IMR-90 (cell line): ENCODE measurements around the gene PIGZ. TPM values are rescaled to one million over a fixed set of nuclear protein-coding genes. Genes with fewer than 3 reads are reported as not detected.
A peak's percentile ranks its signal among the peaks of the same experiment; 100 is the strongest.

Experiments used
- ATAC-seq: fragments of 200-7000 bp; cut with Tn5 transposase; 2 replicates; pipeline ENCODE4 v1.9.1; 2020; ENCODE audit warnings: low read depth, mild to moderate bottlenecking, moderate library complexity
- BruUV-seq: library from RNA; stranded (reverse); fragments of 400-500 nt; replicated peaks from 2 replicates; lab custom pipeline; 2021; lab: Mats Ljungman, UMichigan
- CTCF ChIA-PET: fragments of 300-600 bp; formaldehyde crosslinking; extraction: SDS; loops from one replicate; lab custom pipeline; 2021; ENCODE audit warnings: antibody characterized with exemption; lab: Yijun Ruan, JAX
- POLR2A ChIA-PET: fragments of 300-600 bp; sonication (Branson Sonifier 250); formaldehyde crosslinking; loops from one replicate; lab custom pipeline; 2022; ENCODE audit warnings: antibody characterized with exemption; ENCODE audit not compliant: unreplicated experiment; lab: Charles Lee
- DNase-seq: peaks from one replicate; pipeline ENCODE4 v3.0.0; 2013
- H2AFZ ChIP-seq: replicated peaks from 2 replicates; pipeline ENCODE3; 2013; ENCODE audit warnings: low read length, mild to moderate bottlenecking; ENCODE audit not compliant: poor library complexity
- H2AK5ac ChIP-seq: 2 replicates; pipeline ENCODE4 v1.6.1; 2013; ENCODE audit warnings: low read depth, low read length, inconsistent platforms
- H2AK9ac ChIP-seq: replicated peaks from 2 replicates; pipeline ENCODE3; 2013; ENCODE audit warnings: mild to moderate bottlenecking, low read depth, low read length, moderate library complexity; ENCODE audit not compliant: poor library complexity
- H2BK120ac ChIP-seq: 2 replicates; pipeline ENCODE4 v1.6.1; 2013; ENCODE audit warnings: low read depth, low read length, inconsistent platforms
- H2BK15ac ChIP-seq: 3 replicates; pipeline ENCODE4 v1.6.1; 2013; ENCODE audit warnings: low read depth, low read length, inconsistent platforms
- H2BK20ac ChIP-seq: 2 replicates; pipeline ENCODE4 v1.6.1; 2013; ENCODE audit warnings: low read depth, mild to moderate bottlenecking, inconsistent platforms, low read length, moderate library complexity
- H2BK5ac ChIP-seq: 2 replicates; pipeline ENCODE4 v1.6.1; 2013; ENCODE audit warnings: mild to moderate bottlenecking, low read depth, low read length, inconsistent platforms; ENCODE audit not compliant: poor library complexity, severe bottlenecking
- H3K14ac ChIP-seq: replicated peaks from 2 replicates; pipeline ENCODE4 v1.6.1; 2013; ENCODE audit warnings: low read depth, low read length, inconsistent platforms
- H3K18ac ChIP-seq: 2 replicates; pipeline ENCODE4 v1.6.1; 2013; ENCODE audit warnings: low read depth, low read length, control low read depth
- H3K23ac ChIP-seq: 2 replicates; pipeline ENCODE4 v1.6.1; 2013; ENCODE audit warnings: low read depth, low read length, inconsistent platforms
- H3K27ac ChIP-seq: 2 replicates; pipeline ENCODE4 v1.5.1; 2013; ENCODE audit warnings: mild to moderate bottlenecking, control low read depth, low read length; ENCODE audit not compliant: insufficient read depth
- H3K27me3 ChIP-seq: 2 replicates; pipeline ENCODE4 v1.6.1; 2013; ENCODE audit warnings: low read length; ENCODE audit not compliant: control insufficient read depth, insufficient read depth
- H3K36me3 ChIP-seq: 2 replicates; pipeline ENCODE4 v1.6.1; 2013; ENCODE audit warnings: low read length, mixed read lengths; ENCODE audit not compliant: control insufficient read depth, insufficient read depth
- H3K4ac ChIP-seq: 2 replicates; pipeline ENCODE4 v1.6.1; 2013; ENCODE audit warnings: low read depth, low read length, inconsistent platforms
- H3K4me1 ChIP-seq: 2 replicates; pipeline ENCODE4 v1.6.1; 2013; ENCODE audit warnings: low read length, mixed read lengths; ENCODE audit not compliant: control insufficient read depth, insufficient read depth
- H3K4me2 ChIP-seq: 2 replicates; pipeline ENCODE4 v1.6.1; 2013; ENCODE audit warnings: low read depth, mild to moderate bottlenecking, control low read depth, low read length, moderate library complexity
- H3K4me3 ChIP-seq: 2 replicates; pipeline ENCODE4 v1.5.1; 2013; ENCODE audit warnings: low read depth, mild to moderate bottlenecking, control low read depth, low read length, moderate library complexity; ENCODE audit not compliant: insufficient read depth
- H3K56ac ChIP-seq: 2 replicates; pipeline ENCODE4 v1.6.1; 2013; ENCODE audit warnings: low read length, inconsistent platforms; ENCODE audit not compliant: insufficient read depth; ENCODE audit errors: extremely low read depth
- H3K79me1 ChIP-seq, 2 experiments: 2 replicates each; pipeline ENCODE4 v1.6.1; 2013; ENCODE audit warnings: low read length in 2 of 2, inconsistent platforms in 1 of 2, low read depth in 1 of 2
- H3K9ac ChIP-seq: 2 replicates; pipeline ENCODE4 v1.6.1; 2013; ENCODE audit warnings: low read depth, low read length, control low read depth
- H3K9me1 ChIP-seq: 2 replicates; pipeline ENCODE4 v1.6.1; 2013; ENCODE audit warnings: low read length, inconsistent platforms; ENCODE audit not compliant: insufficient read depth
- H3K9me3 ChIP-seq: 2 replicates; pipeline ENCODE4 v1.6.1; 2013; ENCODE audit warnings: low read length; ENCODE audit not compliant: control insufficient read depth, insufficient read depth
- H4K20me1 ChIP-seq: 2 replicates; pipeline ENCODE4 v1.6.1; 2013; ENCODE audit warnings: low read length, inconsistent platforms; ENCODE audit not compliant: insufficient read depth
- H4K5ac ChIP-seq: 2 replicates; pipeline ENCODE4 v1.6.1; 2013; ENCODE audit warnings: mild to moderate bottlenecking, low read depth, low read length, control low read depth
- H4K8ac ChIP-seq, 2 experiments: 2 replicates each; pipeline ENCODE4 v1.6.1; 2013; ENCODE audit warnings: low read depth in 2 of 2, low read length in 2 of 2, control low read depth in 1 of 2, inconsistent platforms in 1 of 2
- H4K91ac ChIP-seq: 2 replicates; pipeline ENCODE4 v1.6.1; 2013; ENCODE audit warnings: low read depth, low read length, inconsistent platforms; ENCODE audit not compliant: insufficient read depth
- BHLHE40 ChIP-seq: fragments of 150-350 bp; IDR thresholded peaks from 2 replicates; pipeline ENCODE4 v1.6.1; 2016; ENCODE audit warnings: mild to moderate bottlenecking, low read depth, low read length
- CHD1 ChIP-seq: IDR thresholded peaks from 2 replicates; pipeline ENCODE4 v1.6.1; 2012; ENCODE audit warnings: low read depth, low read length, improper control_type of control experiment
- FOS ChIP-seq: fragments of 150-350 bp; IDR thresholded peaks from 2 replicates; pipeline ENCODE4 v1.6.1; 2016; ENCODE audit warnings: low read depth, low read length
- MAFK ChIP-seq: IDR thresholded peaks from 2 replicates; pipeline ENCODE4 v1.6.1; 2012; ENCODE audit warnings: low read depth, low read length, improper control_type of control experiment
- MAZ ChIP-seq: IDR thresholded peaks from 2 replicates; pipeline ENCODE4 v1.6.1; 2012; ENCODE audit warnings: low read depth, mild to moderate bottlenecking, low read length, improper control_type of control experiment, moderate library complexity, borderline replicate concordance
- MXI1 ChIP-seq: IDR thresholded peaks from 2 replicates; pipeline ENCODE4 v1.6.1; 2012; ENCODE audit warnings: low read depth, mild to moderate bottlenecking, low read length, moderate library complexity, borderline replicate concordance
- POLR2A ChIP-seq: IDR thresholded peaks from 2 replicates; pipeline ENCODE4 v1.6.1; 2012; ENCODE audit warnings: mild to moderate bottlenecking, low read depth, low read length
- RAD21 ChIP-seq: IDR thresholded peaks from 2 replicates; pipeline ENCODE4 v1.6.1; 2012; ENCODE audit warnings: low read length, improper control_type of control experiment
- RCOR1 ChIP-seq: IDR thresholded peaks from 2 replicates; pipeline ENCODE4 v1.6.1; 2012; ENCODE audit warnings: mild to moderate bottlenecking, low read length, improper control_type of control experiment; ENCODE audit not compliant: insufficient replicate concordance
- SMC3 ChIP-seq: fragments of 150-350 bp; IDR thresholded peaks from 2 replicates; pipeline ENCODE4 v1.6.1; 2016; ENCODE audit warnings: low read depth, mild to moderate bottlenecking, antibody characterized with exemption, low read length, moderate library complexity
- WGBS, 2 experiments: methylation state at CpG; one replicate each; pipeline versions ENCODE4 v1.1.5 to v1.1.7; 2013; ENCODE audit warnings: missing lambda C conversion rate in 2 of 2; ENCODE audit not compliant: insufficient read length in 1 of 2; ENCODE audit errors: extremely low coverage in 2 of 2; 5-methylcytosine and 5-hydroxymethylcytosine counted together
- dilution Hi-C: fragments of 300-500 bp; cut with HindIII; formaldehyde crosslinking; loops from one replicate; pipeline ENCODE4 v1.14.3; 2018; ENCODE audit warnings: low sequenced_read_pairs; ENCODE audit not compliant: unreplicated experiment
- in situ Hi-C: fragments of 300-500 bp; cut with MboI; formaldehyde crosslinking; loops from 3 replicates; pipeline ENCODE4 v1.14.3; 2019; ENCODE audit warnings: low sequenced_read_pairs, inconsistent platforms, mixed read lengths
- intact Hi-C: fragments of 100-400 bp; cut with micrococcal nuclease; formaldehyde crosslinking; loops from 2 replicates; pipeline ENCODE4 v1.10.0; 2022
- polyA plus RNA-seq, 3 experiments: library from polyadenylated mRNA; depleted of rRNA; stranded (reverse); fragments of >200 nt; gene quantifications; 2 replicates each; pipeline ENCODE4 v1.2.3, GENCODE V29; 2012; ENCODE audit warnings: low replicate concordance in 1 of 3
- total RNA-seq: library from RNA; depleted of rRNA; stranded (reverse); fragments of >200 nt; gene quantifications from 2 replicates; pipeline ENCODE4 v1.2.3, GENCODE V29; 2012
- TF ChIP-seq, protein P1 (sequence below): fragments of 150-350 bp; IDR thresholded peaks from 2 replicates; pipeline ENCODE4 v1.6.1; 2016; ENCODE audit warnings: low read depth, mild to moderate bottlenecking, low read length, moderate library complexity, borderline replicate concordance
- TF ChIP-seq, protein P2 (sequence below): conservative IDR thresholded peaks from 2 replicates; pipeline ENCODE4 v1.5.1; 2012; ENCODE audit warnings: mild to moderate bottlenecking, low read depth, low read length, improper control_type of control experiment
- TF ChIP-seq, protein P3 (sequence below): fragments of 150-350 bp; IDR thresholded peaks from 2 replicates; pipeline ENCODE4 v1.6.1; 2017; ENCODE audit warnings: mild to moderate bottlenecking, antibody characterized with exemption, low read length, low read depth

PIGZ gene
- total and polyA plus RNA-seq, 2 of the 4 experiments (the other 2 are of a cell fraction) = 0.18 to 0.86 TPM

DNA sequence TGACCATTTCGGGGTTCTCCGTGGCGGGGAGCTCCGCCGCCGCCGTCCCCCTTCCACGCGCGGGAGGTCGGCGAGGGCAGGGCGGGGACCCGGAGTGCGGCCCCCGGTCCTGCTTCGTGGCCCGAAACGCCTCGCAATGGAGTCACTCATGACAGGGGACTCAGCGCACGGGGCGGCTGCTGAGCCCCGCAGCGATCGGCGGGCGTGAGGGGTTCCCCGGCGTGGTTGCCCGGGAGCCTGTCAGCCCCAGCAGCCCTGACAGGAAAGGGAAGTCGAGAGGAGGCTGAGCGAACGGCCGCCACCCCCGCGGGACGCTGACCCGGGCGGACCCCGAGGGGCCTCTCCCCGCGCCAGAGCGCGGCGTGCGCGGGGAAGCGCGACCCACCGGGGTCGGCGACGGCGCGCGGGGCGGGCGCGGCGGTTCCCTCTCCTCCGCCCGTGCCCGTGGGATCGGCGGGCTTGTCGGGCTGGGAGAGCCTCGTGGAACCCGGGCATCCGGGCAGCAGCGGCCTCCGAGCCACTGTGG, 564 bp upstream of the PIGZ start:
- BruUV-seq = no TSS peak
- Histone ChIP-seq H3K4ac (no peak overlapping the region), H3K4me1 (peaks cover 4% of the 10 kb centered on the region), H3K14ac (no peak overlapping the region), H2AK5ac (no peak overlapping the region), H3K56ac (no peak overlapping the region), H3K9me3 (no peaks in the 10 kb centered on the region), H3K4me2 (peak overlapping the region; percentile 74), H3K9ac (no peak overlapping the region), H2BK20ac (no peak overlapping the region), H4K5ac (no peak overlapping the region), H2BK120ac (no peak overlapping the region), H2BK5ac (no peak overlapping the region), H3K27me3 (peaks cover 41% of the 10 kb centered on the region), H3K79me1 (no peaks in the 10 kb centered on the region), H3K27ac (no peak overlapping the region), H3K4me3 (peak overlapping the region; percentile 62), H2AFZ (peak overlapping the region; percentile 96), H2BK15ac (no peak overlapping the region), H4K91ac (no peak overlapping the region), H3K9me1 (no peaks in the 10 kb centered on the region), H3K23ac (no peak overlapping the region), H4K8ac (no peak overlapping the region), H3K18ac (no peak overlapping the region), H4K20me1 (no peaks in the 10 kb centered on the region), H2AK9ac (peak overlapping the region; percentile 55), H3K36me3 (no peaks in the 10 kb centered on the region)
- WGBS, 2 experiments = 1% methylated on average over 38 of the region's 72 CpGs; no CpG with 5 or more reads in 1 of the 2 experiments
- TF ChIP-seq MXI1 (no peak; the same call in 1 of the 2 replicates), RCOR1 (no peak), POLR2A (no peak), FOS (no peak), CHD1 (no peak), BHLHE40 (no peak), RAD21 (no peak), SMC3 (no peak), MAZ (no peak), MAFK (no peak)
- TF ChIP-seq, protein P1, sequence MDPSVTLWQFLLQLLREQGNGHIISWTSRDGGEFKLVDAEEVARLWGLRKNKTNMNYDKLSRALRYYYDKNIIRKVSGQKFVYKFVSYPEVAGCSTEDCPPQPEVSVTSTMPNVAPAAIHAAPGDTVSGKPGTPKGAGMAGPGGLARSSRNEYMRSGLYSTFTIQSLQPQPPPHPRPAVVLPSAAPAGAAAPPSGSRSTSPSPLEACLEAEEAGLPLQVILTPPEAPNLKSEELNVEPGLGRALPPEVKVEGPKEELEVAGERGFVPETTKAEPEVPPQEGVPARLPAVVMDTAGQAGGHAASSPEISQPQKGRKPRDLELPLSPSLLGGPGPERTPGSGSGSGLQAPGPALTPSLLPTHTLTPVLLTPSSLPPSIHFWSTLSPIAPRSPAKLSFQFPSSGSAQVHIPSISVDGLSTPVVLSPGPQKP = no peak
- TF ChIP-seq, protein P2, sequence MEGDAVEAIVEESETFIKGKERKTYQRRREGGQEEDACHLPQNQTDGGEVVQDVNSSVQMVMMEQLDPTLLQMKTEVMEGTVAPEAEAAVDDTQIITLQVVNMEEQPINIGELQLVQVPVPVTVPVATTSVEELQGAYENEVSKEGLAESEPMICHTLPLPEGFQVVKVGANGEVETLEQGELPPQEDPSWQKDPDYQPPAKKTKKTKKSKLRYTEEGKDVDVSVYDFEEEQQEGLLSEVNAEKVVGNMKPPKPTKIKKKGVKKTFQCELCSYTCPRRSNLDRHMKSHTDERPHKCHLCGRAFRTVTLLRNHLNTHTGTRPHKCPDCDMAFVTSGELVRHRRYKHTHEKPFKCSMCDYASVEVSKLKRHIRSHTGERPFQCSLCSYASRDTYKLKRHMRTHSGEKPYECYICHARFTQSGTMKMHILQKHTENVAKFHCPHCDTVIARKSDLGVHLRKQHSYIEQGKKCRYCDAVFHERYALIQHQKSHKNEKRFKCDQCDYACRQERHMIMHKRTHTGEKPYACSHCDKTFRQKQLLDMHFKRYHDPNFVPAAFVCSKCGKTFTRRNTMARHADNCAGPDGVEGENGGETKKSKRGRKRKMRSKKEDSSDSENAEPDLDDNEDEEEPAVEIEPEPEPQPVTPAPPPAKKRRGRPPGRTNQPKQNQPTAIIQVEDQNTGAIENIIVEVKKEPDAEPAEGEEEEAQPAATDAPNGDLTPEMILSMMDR = no peak
- TF ChIP-seq, protein P3, sequence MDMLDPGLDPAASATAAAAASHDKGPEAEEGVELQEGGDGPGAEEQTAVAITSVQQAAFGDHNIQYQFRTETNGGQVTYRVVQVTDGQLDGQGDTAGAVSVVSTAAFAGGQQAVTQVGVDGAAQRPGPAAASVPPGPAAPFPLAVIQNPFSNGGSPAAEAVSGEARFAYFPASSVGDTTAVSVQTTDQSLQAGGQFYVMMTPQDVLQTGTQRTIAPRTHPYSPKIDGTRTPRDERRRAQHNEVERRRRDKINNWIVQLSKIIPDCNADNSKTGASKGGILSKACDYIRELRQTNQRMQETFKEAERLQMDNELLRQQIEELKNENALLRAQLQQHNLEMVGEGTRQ = no peak
- ATAC-seq = peak; percentile 38
- no peak for DNase-seq
- ChIA-PET POLR2A (no interaction called here), CTCF (interaction anchor here (0.6 kb wide), 2 partner anchors 28 to 213 kb away, joined by 3 read pairs; no protein-coding TSS in a partner anchor)
- dilution Hi-C loops = no loop called here
- intact Hi-C loops = no loop called here
- in situ Hi-C loops = loop anchor here (25.0 kb wide), 1 partner anchor 357 kb away; no protein-coding TSS in a partner anchor
